GM12873 (cell line): ENCODE results near the gene MYO16.

Experiments
- CTCF ChIP-seq: IDR thresholded peaks from 2 replicates; pipeline ENCODE4 v1.5.1; 2012; ENCODE audit warnings: low read depth, mild to moderate bottlenecking, moderate library complexity, low read length, control low read depth; ENCODE audit not compliant: insufficient read depth; ENCODE audit errors: missing control alignments

The MYO16 gene

GRCh38 chr13:109162248-109163036 is 533.0 kb downstream of the MYO16 start:
- no peak for TF ChIP-seq CTCF

- TF ChIP-seq CTCF = no peak
Measured at GRCh38 chr13:109163037-109163379, 533.6 kb downstream of the MYO16 start.

- no peak for TF ChIP-seq CTCF
Measured at GRCh38 chr13:109165417-109165904, 536.0 kb downstream of the MYO16 start.

- TF ChIP-seq CTCF = no peak
Measured at GRCh38 chr13:109166804-109167203, 537.4 kb downstream of the MYO16 start.

GRCh38 chr13:109172136-109172535 is 542.7 kb downstream of the MYO16 start:
- no peak for TF ChIP-seq CTCF

- no peak for TF ChIP-seq CTCF
Measured at GRCh38 chr13:109175666-109176065, 546.3 kb downstream of the MYO16 start.

- TF ChIP-seq CTCF = no peak
Measured at GRCh38 chr13:109180905-109181425, 551.6 kb downstream of the MYO16 start.
